ENCODE measurements around the gene DPP7. TPM values are rescaled to one million over a fixed set of nuclear protein-coding genes. Genes with fewer than 3 reads are reported as not detected.

Gene DPP7
- total RNA-seq, 8 experiments from 2014 or later = 14.2 to 233 (median 56.1) TPM

- peak; percentile 2 to 35 (median 20) for ATAC-seq (replicated peaks in 6 of 8)
- H3K4me3 ChIP-seq = no peak overlapping the region
- 0 to 65% (median 30%) methylated on average over 1 to 7 of the region's 12 CpGs; no CpG with 5 or more reads in 3 of the 10 experiments for WGBS, 10 experiments
- in situ Hi-C loops (cut with MboI; ENCODE audit: low pct_unique_long_range_greater_than_20kb in 2 of 9, low sequenced_read_pairs in 9 of 9, unreplicated experiment in 9 of 9) = no loop called here
- peaks cover 15 to 21% of the 10 kb centered on the region in 2 donors for H3K4me1 ChIP-seq (replicated peaks in 1 of 2)
- peak overlapping the region in 1 of 2 donors; percentile 30 for H3K27ac ChIP-seq
Observed at GRCh38 chr9:137083394-137084004, 31.0 kb downstream of the DPP7 start.

- ATAC-seq (replicated peaks in 6 of 8) = peak in 1 of 8 experiments; percentile 1
- in situ Hi-C loops (cut with MboI; ENCODE audit: low pct_unique_long_range_greater_than_20kb in 2 of 9, low sequenced_read_pairs in 9 of 9, unreplicated experiment in 9 of 9) = no loop called here
- 30 to 100% (median 72%) methylated on average over 1 to 7 of the region's 8 CpGs; no CpG with 5 or more reads in 6 of the 10 experiments for WGBS, 10 experiments
- Histone ChIP-seq H3K4me1 (replicated peaks in 1 of 2) (peaks cover 11 to 18% of the 10 kb centered on the region in 2 donors), H3K27ac (no peak overlapping the region), H3K4me3 (no peak overlapping the region)
Observed at GRCh38 chr9:137082925-137083290, 31.6 kb downstream of the DPP7 start.

DNA sequence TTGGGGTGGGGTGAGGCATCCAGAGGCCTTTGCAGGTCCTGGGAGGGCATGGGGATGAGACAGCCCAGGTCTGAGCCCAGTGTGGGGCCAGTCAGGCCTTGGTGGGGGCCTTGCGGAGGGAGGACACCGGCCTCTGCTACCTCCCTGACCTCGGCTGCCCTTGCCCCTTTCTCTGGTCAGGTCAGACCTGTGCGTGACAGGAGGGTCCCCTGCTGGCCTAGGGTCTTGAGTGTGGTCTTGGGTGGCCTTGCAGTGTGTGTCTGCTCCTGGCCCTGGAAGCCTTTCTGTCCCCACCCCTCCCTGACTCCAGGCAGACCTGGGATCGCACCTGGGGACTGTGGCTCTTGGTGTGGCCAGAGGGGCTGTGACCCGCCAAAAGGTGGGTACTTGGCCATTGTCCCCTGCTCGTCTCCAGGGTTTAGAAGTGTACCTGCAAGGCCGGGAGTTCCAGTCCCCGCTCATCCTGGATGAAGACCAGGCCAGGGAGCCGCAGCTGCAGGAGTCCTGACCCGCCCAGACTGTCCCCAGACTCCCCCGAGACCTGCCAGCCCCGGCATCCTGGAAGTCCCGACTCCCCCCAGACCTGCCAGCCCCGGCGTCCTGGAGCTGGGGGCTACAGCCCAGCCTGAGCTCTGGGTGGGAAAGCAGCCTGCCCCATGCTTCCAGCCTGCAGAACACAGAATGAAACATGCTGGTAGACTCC, 32.2 kb downstream of the DPP7 start:
- H3K4me1 ChIP-seq (replicated peaks in 1 of 2) = peaks cover 6 to 14% of the 10 kb centered on the region in 2 donors
- no peak overlapping the region for H3K4me3 ChIP-seq
- no peak for ATAC-seq (replicated peaks in 6 of 8)
- WGBS, 10 experiments = 100% methylated on average over 1 of the region's 16 CpGs; no CpG with 5 or more reads in 9 of the 10 experiments
- H3K27ac ChIP-seq = no peak overlapping the region
- in situ Hi-C loops (cut with MboI; ENCODE audit: low pct_unique_long_range_greater_than_20kb in 2 of 9, low sequenced_read_pairs in 9 of 9, unreplicated experiment in 9 of 9) = no loop called here

DNA sequence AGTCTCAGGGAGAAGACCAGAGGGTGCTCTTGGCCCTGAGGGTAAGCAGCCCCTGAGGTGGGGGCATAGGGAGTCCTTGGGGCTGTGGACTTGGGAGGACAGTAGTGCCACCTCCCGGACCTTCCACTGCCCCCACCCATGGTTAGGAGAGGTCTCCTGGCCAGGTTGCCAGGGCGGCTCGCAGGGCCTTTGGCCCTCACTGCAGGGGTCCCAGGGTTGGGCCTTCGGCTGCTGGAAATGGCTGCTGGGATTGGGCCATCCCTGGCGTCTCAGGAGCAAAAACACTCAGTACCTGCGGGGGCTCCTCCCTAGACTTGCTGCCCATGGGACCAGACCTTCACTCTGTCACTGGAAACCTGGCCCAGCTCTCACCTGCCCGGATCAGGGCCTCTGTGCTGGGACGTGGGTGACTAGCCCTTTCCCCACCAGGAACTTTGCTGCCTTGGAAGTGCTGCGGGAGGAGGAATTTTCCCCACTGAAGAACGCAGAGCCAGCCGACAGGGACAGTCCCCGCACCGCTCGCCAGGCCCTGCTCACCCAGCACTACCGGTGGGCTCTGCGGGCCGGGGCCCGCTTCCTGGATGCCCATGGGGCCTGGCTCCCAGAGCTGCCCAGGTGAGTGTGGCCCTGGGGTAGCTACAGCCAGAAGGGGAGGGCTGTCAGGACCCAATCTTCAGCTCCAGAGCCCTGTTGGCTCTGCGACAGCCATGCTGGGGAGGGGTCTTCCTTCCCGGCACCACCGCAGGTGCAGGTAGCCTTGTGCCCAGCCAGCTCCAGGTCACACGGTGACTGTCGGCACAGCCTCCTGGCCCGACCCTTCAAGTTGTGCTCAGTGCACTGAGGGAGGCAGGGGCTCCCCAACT, 34.0 kb downstream of the DPP7 start:
- no peak overlapping the region for H3K4me3 ChIP-seq
- H3K27ac ChIP-seq = no peak overlapping the region
- ATAC-seq (replicated peaks in 6 of 8) = no peak
- H3K4me1 ChIP-seq (replicated peaks in 1 of 2) = peaks cover 4 to 9% of the 10 kb centered on the region in 2 donors
- 71 to 90% (median 76%) methylated on average over 1 to 9 of the region's 24 CpGs; no CpG with 5 or more reads in 6 of the 10 experiments for WGBS, 10 experiments
- in situ Hi-C loops (cut with MboI; ENCODE audit: low pct_unique_long_range_greater_than_20kb in 2 of 9, low sequenced_read_pairs in 9 of 9, unreplicated experiment in 9 of 9) = no loop called here

DNA sequence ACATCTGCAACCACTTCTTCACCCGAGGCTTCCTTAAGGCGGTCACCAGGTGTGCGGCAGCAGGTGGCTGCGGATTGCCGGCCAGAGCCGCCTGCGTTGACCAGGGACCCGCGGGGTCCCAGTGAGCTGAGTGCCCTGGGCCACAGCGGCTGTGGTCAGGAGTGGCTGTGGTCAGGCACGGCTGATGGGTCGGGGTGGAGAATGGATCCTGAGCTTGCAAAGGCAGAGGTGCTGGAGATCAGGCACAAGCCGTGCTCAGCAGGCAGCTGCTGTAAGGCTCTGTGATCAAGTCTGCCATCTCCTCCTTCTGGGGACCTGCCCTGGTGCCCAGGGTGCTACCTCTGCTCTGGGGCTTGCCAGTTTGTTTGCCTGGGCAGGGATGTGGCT, 35.1 kb downstream of the DPP7 start:
- Histone ChIP-seq H3K4me1 (replicated peaks in 1 of 2) (peaks cover 2 to 8% of the 10 kb centered on the region in 2 donors), H3K27ac (no peak overlapping the region), H3K4me3 (peak overlapping the region in 1 of 5 donors; percentile 68)
- no peak for ATAC-seq (replicated peaks in 6 of 8)
- no CpG with 5 or more reads among the region's 13 CpGs for WGBS, 10 experiments
- in situ Hi-C loops (cut with MboI; ENCODE audit: low pct_unique_long_range_greater_than_20kb in 2 of 9, low sequenced_read_pairs in 9 of 9, unreplicated experiment in 9 of 9) = no loop called here

DNA sequence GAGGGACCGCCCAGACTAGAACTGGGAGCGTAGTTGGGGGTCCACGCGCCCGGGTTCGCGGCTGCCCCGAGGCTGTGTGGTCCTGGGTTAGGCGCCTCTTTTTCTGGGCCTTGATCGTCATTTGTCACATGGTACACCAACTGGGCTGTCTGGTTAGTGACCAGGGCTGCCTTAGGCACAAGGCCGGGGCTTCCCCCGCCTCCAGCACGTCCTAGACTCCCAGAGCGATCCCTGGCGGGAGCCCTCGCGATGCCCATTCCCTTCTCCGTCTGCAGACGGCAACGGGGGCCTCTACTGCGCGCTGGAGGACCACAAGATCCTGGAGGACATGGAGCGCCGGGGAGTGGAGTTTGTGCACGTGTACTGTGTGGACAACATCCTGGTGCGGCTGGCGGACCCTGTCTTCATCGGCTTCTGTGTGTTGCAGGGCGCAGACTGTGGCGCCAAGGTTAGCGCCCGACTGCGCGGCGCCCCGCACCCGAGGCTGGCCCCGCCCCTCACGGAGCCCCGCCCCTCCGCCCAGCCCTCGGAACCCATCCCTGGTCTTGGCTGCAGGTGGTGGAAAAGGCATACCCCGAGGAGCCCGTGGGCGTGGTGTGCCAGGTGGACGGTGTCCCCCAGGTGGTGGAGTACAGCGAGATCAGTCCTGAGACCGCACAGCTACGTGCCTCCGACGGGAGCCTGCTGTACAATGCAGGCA, 35.7 kb downstream of the DPP7 start:
- H3K4me3 ChIP-seq = peak overlapping the region in 3 of 5 donors; percentile 42 to 68 (median 45)
- 15 to 85% (median 49%) methylated on average over 1 to 12 of the region's 51 CpGs; no CpG with 5 or more reads in 6 of the 10 experiments for WGBS, 10 experiments
- H3K4me1 ChIP-seq (replicated peaks in 1 of 2) = peaks cover 2 to 8% of the 10 kb centered on the region in 2 donors
- peak in 1 of 8 experiments; percentile 2 for ATAC-seq (replicated peaks in 6 of 8)
- no peak overlapping the region for H3K27ac ChIP-seq
- in situ Hi-C loops (cut with MboI; ENCODE audit: low pct_unique_long_range_greater_than_20kb in 2 of 9, low sequenced_read_pairs in 9 of 9, unreplicated experiment in 9 of 9) = no loop called here

- ATAC-seq (replicated peaks in 6 of 8) = peak; percentile 5 to 41 (median 15)
- H3K4me3 ChIP-seq = peak overlapping the region; percentile 19 to 68 (median 42)
- no peak overlapping the region for H3K27ac ChIP-seq
- in situ Hi-C loops (cut with MboI; ENCODE audit: low pct_unique_long_range_greater_than_20kb in 2 of 9, low sequenced_read_pairs in 9 of 9, unreplicated experiment in 9 of 9) = no loop called here
- peaks cover 2 to 6% of the 10 kb centered on the region in 2 donors for H3K4me1 ChIP-seq (replicated peaks in 1 of 2)
- 0 to 40% methylated on average over 1 to 2 of the region's 76 CpGs; no CpG with 5 or more reads in 8 of the 10 experiments for WGBS, 10 experiments
Observed at GRCh38 chr9:137077758-137078693, 36.5 kb downstream of the DPP7 start.

DNA sequence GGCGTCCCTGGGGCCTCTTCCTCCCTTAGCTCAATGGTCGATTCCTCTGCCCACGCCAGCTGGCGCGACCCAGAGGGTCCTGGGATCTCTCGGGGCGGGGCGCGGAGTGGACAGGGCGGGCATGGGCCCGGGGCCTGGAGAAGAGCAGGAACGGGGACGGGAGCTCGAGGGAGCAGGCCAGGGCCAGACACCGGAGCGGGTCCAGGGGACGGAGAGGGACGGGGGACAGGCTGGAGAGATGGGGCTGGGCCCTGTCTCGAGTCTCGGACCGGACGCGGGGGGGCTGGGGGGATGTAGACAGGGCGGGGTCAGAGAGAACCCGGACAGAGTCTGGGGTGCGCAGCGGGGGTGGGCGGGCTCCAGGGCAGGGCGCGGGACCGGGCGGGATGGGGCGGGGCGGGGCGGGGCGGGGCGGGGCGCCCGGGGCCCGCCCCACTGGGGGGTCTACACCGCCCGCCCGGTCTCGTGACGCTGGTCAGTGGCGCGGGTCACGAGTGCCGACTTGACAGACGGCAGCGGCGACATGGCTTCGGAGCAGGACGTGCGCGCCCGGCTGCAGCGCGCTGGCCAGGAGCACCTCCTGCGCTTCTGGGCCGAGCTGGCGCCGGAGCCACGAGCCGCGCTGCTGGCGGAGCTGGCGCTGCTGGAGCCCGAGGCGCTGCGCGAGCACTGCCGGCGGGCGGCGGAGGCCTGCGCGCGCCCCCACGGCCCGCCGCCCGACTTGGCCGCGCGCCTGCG, 37.4 kb downstream of the DPP7 start, which contains the start of gene UAP1L1:
TSS of gene UAP1L1 (plus strand) at position 508 of the 738 bp plus-strand sequence. CDS start at position 524, 16 bp downstream.
- Histone ChIP-seq H3K4me3 (peak within 1 kb of the TSS; percentile 19 to 68 (median 42)), H3K4me1 (replicated peaks in 1 of 2) (peaks cover 2 to 6% of the 10 kb centered on the region in 2 donors), H3K27ac (no peak within 1 kb of the TSS)
- WGBS, 10 experiments = 5 to 40% (median 30%) methylated on average over 1 to 4 of the region's 87 CpGs; no CpG with 5 or more reads in 7 of the 10 experiments
- in situ Hi-C loops (cut with MboI; ENCODE audit: low pct_unique_long_range_greater_than_20kb in 2 of 9, low sequenced_read_pairs in 9 of 9, unreplicated experiment in 9 of 9) = no loop called here
- peak; percentile 73 to 89 (median 76) for ATAC-seq (replicated peaks in 6 of 8)

- Histone ChIP-seq H3K4me1 (replicated peaks in 1 of 2) (peaks cover 4 to 7% of the 10 kb centered on the region in 2 donors), H3K27ac (no peak overlapping the region), H3K4me3 (peak overlapping the region in 3 of 5 donors; percentile 42 to 68 (median 45))
- WGBS, 10 experiments = 68 to 100% (median 80%) methylated on average over 1 to 8 of the region's 15 CpGs; no CpG with 5 or more reads in 3 of the 10 experiments
- in situ Hi-C loops (cut with MboI; ENCODE audit: low pct_unique_long_range_greater_than_20kb in 2 of 9, low sequenced_read_pairs in 9 of 9, unreplicated experiment in 9 of 9) = no loop called here
- no peak for ATAC-seq (replicated peaks in 6 of 8)
Observed at GRCh38 chr9:137076636-137077009, 37.9 kb downstream of the DPP7 start.

DNA sequence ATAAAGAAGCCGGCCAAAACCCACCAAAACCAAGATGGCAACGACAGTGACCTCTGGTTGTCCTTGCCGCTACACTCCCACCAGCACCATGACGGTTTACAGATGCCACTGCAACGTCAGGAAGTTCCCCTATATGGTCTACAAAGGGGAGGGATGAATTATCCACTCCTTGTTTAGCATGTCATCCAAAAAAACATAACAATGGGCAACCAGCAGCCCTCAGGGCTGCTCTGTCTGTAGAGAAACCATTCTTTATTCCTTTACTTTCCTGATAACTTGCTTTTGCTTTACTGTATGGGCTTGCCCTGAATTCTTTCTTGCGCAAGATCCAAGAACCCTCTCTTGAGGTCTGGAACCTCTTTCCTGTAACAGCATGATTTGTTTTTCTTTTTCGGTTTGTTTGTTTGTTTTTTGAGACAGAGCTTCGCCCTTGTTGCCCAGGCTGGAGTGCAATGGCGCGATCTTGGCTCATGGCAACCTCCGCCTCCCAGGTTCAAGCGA, 39.2 kb downstream of the DPP7 start:
- WGBS, 10 experiments = 59 to 92% (median 79%) methylated on average over 4 to 11 of the region's 12 CpGs; no CpG with 5 or more reads in 1 of the 10 experiments
- ATAC-seq (replicated peaks in 6 of 8) = no peak
- peaks cover 13 to 16% of the 10 kb centered on the region in 2 donors for H3K4me1 ChIP-seq (replicated peaks in 1 of 2)
- in situ Hi-C loops (cut with MboI; ENCODE audit: low pct_unique_long_range_greater_than_20kb in 2 of 9, low sequenced_read_pairs in 9 of 9, unreplicated experiment in 9 of 9) = no loop called here
- H3K27ac ChIP-seq = no peak overlapping the region
- H3K4me3 ChIP-seq = no peak overlapping the region
